ENCODE measurements around the gene PTCRA.
"Not testable (repeated sequence)": the region's sequence is repeated elsewhere in the genome, so short reads cannot be mapped to it uniquely, and the experiment has no call there.

PTCRA gene

GRCh38 chr6:42907336-42907735, 8.5 kb upstream of the PTCRA start:
- DNase-seq = no peak

GRCh38 chr6:42909835-42910234, 6.0 kb upstream of the PTCRA start:
- no peak for DNase-seq

- DNase-seq = no peak
Observed at GRCh38 chr6:42911171-42912021, 4.5 kb upstream of the PTCRA start.

GRCh38 chr6:42914546-42914945, 1.3 kb upstream of the PTCRA start:
- no peak for DNase-seq

DNA sequence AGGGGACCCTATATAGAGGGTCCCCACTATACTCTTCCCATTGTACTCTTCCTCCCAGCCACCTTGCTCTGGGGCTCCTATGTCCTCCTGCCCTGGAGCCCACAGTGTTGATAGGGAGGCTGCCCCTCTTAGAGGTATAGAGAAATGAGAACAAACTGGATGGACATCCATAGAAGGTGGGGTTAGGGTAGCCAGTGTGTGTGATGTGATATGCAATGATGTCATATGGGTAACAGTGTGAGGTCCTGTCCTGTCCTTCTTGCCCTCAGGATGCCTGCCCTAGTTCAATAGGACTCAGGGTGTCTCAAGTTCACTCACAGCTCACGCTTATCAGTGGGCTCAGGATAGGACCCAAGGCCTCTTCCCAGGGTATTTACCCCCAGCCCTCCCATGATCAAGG, 435 bp downstream of the PTCRA start:
- DNase-seq = no peak

DNA sequence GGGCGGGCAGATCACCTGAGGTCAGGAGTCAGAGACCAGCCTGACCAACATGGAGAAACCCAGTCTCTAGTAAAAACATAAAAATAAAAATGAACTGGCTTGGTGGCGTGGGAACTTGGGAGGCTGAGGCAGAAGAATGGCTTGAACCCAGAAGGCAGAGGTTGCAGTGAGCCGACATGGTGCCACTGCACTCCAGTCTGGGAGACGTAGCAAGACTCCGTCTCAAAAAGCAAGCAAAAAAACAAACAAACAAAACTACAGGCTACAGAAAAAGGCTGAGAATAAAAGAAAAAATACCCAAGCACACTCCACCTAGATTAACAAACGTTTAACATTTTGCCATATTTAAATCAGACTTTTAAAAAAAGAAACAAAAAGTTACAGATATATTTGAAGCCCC, 5.9 kb downstream of the PTCRA start:
- DNase-seq = no peak

DNA sequence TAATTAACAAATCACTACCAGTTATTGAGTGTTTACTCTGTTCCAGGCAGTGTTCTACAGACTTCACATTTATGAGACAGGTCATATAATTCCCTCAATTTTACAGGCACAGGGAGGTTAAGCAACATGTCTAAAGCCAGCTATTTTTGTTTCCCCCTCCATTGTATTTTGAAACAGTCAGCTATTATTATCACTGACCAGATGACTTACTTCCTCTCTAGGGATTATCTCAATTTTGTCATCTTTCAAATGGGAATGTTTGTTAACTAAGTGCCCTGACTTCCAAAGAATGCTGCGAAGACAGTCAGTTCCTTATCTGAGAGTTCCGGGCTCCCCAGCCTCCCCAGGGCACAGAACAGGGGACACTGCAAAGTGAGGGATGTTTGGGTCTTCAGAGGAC, 7.8 kb downstream of the PTCRA start:
- DNase-seq = no peak

DNA sequence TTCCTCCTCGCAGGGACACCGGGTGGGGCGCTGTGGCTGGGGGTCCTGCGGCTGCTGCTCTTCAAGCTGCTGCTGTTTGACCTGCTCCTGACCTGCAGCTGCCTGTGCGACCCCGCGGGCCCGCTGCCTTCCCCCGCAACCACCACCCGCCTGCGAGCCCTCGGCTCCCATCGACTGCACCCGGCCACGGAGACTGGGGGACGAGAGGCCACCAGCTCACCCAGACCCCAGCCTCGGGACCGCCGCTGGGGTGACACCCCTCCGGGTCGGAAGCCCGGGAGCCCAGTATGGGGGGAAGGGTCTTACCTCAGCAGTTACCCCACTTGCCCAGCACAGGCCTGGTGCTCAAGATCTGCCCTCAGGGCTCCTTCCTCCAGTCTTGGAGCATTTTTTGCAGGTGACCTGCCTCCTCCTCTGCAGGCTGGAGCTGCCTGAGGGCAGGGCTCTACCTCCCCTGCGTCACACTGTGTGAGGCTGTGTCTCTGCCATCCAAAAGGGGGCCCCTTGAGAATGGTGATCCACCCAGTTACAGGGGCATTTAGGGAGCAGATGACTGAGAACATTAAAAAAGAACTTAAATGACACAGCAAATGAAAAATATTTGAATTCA, 9.5 kb downstream of the PTCRA start:
- no peak for DNase-seq

GRCh38 chr6:42928986-42929820, 13.3 kb downstream of the PTCRA start, which contains the start of gene CNPY3:
CNPY3 (plus strand) TSS chr6:42929480; CDS start chr6:42929571, 91 bp downstream.
- peak; percentile 97 to 99 for DNase-seq

- DNase-seq = peak; percentile 54 to 82
Observed at GRCh38 chr6:42929821-42930360, 14.0 kb downstream of the PTCRA start.

- no peak for DNase-seq
Observed at GRCh38 chr6:42932412-42932811, 16.6 kb downstream of the PTCRA start.

GRCh38 chr6:42933205-42933604, 17.4 kb downstream of the PTCRA start:
- no peak for DNase-seq

GRCh38 chr6:42935322-42935721, 19.5 kb downstream of the PTCRA start:
- DNase-seq = no peak

DNA sequence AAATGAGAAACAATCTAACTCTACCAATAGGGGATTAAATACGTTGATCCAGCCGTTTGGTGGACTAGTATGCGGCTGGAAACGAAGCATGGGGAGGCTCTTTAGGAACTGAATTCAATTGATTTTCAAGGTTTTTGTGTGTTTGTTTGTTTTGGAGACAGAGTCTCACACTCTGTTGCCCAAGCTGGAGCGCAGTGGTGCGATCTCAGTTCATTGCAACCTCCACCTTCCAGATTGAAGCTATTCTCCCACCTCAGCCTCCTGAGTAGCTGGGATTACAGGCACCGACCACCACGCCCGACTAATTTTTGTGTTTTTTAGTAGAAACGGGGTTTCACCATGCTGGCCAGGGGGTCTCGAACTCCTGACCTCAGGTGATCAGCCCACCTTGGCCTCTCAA, 20.5 kb downstream of the PTCRA start:
- no peak for DNase-seq

DNA sequence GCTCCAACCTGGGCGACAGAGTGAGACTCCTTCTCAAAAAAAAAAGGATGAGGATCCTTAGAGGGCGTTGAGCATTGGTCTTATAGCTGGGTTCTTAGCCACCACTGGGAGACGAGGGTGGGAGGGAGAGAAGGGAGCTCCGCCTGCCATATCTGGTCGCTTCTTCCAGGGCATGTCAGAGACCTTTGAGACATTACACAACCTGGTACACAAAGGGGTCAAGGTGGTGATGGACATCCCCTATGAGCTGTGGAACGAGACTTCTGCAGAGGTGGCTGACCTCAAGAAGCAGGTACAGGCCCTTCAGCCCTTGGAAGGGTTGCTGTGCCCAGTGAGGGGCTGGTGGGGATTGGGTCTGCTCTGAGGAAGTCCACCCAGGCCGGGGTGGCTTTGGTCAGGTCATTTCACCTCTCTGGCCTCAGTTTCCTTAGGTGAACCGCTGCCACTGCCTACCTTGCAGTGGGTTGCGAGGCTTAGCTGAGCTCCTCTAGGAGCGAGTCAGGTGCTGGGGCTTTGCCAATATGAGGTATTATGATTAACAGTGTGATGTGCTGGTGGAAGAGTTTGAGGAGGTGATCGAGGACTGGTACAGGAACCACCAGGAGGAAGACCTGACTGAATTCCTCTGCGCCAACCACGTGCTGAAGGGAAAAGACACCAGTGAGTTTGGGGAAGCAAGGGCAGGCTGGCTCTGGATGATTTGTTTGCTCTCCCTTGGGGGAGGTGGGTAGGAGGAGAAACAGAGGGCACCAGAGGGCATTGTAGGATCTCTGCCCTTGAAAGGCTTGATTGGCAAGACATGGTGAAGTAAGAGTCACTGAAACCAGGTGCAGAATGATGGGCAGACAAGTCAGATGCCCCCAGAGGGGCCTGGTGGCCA, 21.9 kb downstream of the PTCRA start:
- no peak for DNase-seq

- DNase-seq = no peak
Observed at GRCh38 chr6:42938428-42938796, 22.6 kb downstream of the PTCRA start.

GRCh38 chr6:42938987-42939809, 23.3 kb downstream of the PTCRA start:
- DNase-seq = no peak

DNA sequence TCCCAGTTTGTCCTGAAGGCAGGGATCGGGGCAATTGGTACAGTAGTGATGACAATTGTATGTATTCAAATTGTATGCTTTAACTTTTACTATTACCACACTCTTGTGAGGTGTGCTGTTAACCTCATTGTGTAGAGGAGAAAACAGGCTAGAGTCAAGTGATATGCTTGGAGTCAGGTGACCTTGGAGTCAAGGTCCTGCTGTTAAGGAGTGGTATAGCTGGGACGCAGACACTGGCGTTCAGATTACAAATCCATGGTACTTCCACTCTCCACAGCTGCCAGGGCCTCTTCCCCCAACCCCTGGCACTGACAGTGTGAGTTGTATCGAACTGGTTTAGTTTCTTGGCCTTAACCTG, 23.9 kb downstream of the PTCRA start:
- no peak for DNase-seq

- no peak for DNase-seq
Observed at GRCh38 chr6:42940493-42941045, 24.7 kb downstream of the PTCRA start.

DNA sequence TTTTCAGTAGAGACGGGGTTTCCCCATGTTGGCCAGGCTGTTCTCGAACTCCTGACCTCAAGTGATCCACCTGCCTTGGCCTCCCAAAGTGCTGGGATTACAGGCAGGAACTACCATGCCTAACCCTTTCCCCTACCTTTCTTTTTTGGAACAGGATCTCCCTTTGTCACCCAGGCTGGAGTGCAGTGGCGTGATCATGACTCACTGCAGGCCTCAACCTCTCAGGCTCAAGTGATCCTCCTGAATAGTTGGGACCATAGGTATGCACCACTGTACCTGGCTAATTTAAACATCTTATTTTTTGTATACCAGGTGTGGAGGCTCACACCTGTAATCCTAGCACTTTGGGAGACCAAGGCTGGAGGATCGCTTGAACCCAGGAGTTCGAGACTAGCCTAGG, 25.5 kb downstream of the PTCRA start:
- not testable (repeated sequence) for DNase-seq

DNA sequence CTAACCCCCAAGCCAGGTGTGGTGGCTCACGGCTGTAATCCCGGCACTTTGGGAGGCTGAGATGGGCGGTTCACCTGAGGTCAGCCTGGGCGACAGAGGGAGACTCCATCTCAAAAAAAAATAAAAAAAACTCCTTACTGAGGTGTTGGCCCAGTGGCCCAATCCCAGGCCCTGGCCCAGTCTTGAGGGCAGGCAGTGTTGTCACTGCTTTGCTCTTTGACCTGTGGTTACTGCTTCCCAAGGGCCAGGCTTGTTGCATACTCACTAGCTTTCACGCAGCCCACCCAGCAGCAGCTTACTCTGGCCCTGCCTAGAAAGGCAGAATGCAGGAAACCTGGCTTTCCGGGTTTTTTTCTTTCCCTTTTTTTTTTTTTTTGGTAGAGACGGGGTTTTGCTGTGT, 26.6 kb downstream of the PTCRA start:
- no peak for DNase-seq
